ENCODE results near the gene GTF2B.

GTF2B gene

GRCh38 chr1:88897070-88897730 is 5.8 kb upstream of the GTF2B start:
- TF ChIP-seq, protein P1, sequence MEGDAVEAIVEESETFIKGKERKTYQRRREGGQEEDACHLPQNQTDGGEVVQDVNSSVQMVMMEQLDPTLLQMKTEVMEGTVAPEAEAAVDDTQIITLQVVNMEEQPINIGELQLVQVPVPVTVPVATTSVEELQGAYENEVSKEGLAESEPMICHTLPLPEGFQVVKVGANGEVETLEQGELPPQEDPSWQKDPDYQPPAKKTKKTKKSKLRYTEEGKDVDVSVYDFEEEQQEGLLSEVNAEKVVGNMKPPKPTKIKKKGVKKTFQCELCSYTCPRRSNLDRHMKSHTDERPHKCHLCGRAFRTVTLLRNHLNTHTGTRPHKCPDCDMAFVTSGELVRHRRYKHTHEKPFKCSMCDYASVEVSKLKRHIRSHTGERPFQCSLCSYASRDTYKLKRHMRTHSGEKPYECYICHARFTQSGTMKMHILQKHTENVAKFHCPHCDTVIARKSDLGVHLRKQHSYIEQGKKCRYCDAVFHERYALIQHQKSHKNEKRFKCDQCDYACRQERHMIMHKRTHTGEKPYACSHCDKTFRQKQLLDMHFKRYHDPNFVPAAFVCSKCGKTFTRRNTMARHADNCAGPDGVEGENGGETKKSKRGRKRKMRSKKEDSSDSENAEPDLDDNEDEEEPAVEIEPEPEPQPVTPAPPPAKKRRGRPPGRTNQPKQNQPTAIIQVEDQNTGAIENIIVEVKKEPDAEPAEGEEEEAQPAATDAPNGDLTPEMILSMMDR (IDR thresholded peaks at IDR 0.05; ENCODE audit: low read depth, low read length) = no peak
- no peak for DNase-seq (ENCODE audit: extremely low read depth, low read depth)

GRCh38 chr1:88892357-88892877 is 1.1 kb upstream of the GTF2B start:
- TF ChIP-seq, protein P1 (IDR thresholded peaks at IDR 0.05; ENCODE audit: low read depth, low read length) = no peak
- no peak for DNase-seq (ENCODE audit: extremely low read depth, low read depth)

GRCh38 chr1:88891951-88892340 is 579 bp upstream of the GTF2B start:
- no peak for DNase-seq (ENCODE audit: extremely low read depth, low read depth)
- TF ChIP-seq, protein P1 (IDR thresholded peaks at IDR 0.05; ENCODE audit: low read depth, low read length) = no peak

DNA sequence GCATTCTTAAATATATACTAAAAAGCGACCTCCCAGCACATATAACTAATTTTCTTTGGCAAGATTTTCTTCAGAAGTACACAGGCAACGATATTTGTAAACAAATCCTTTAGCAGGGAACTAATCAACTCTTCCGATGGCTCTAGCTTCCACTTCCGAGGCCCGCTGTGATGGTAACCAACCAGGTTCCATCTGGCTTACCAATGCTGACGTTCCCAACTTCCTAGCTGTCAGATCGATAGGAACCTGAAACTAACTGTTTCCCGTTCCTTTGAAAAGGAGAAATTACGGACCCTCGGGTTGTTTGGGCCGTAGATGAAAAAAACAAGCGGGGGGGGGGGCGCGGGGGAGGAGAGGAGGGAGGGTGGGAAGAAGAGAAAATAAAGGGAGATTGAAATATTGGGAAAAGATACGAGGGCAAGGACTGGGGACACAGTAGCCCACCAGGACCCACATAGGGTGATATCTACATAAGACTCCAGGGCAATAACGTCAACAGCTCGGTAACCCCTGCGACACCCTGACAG is 513 bp downstream of the GTF2B start:
- no peak for DNase-seq (ENCODE audit: extremely low read depth, low read depth)
- TF ChIP-seq, protein P1 (IDR thresholded peaks at IDR 0.05; ENCODE audit: low read depth, low read length) = no peak

DNA sequence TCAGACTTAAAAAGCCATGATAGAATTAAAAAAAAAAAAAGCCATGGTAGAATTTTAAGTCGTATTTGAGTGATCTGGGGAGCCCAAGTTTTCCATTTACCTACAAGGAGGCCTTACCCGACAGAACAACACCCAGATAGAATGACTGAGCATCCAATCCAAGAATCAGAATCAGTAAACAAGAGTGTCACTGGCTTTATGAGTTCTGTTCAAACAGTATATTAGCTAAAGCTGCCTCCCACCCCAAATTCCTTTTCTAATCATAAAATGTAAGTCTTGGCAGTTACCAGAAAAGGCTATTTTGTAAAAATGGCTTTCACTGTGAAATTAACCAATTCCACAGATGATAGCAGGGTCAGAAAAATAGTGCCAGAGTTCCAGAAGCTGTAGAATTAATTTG is 1.2 kb downstream of the GTF2B start:
- DNase-seq (ENCODE audit: extremely low read depth, low read depth) = no peak
- TF ChIP-seq, protein P1 (IDR thresholded peaks at IDR 0.05; ENCODE audit: low read depth, low read length) = no peak

- TF ChIP-seq, protein P1 (IDR thresholded peaks at IDR 0.05; ENCODE audit: low read depth, low read length) = no peak
- no peak for DNase-seq (ENCODE audit: extremely low read depth, low read depth)
These were observed 2.6 kb downstream of the GTF2B start for GRCh38 chr1:88888750-88889149.

GRCh38 chr1:88885933-88886332 is 5.4 kb downstream of the GTF2B start:
- no peak for DNase-seq (ENCODE audit: extremely low read depth, low read depth)
- TF ChIP-seq, protein P1 (IDR thresholded peaks at IDR 0.05; ENCODE audit: low read depth, low read length) = no peak
